Stomach (tissue), 4 donors: Measurements from ENCODE around the gene PALLD.

Experiments
- CTCF ChIP-seq, 7 experiments: fragments of 450-650 bp in 4 of 7; fragments of 200-600 bp in 3 of 7; sonication (generic) in 3 of 7; IDR thresholded peaks; one replicate each; pipeline ENCODE4 v1.5.1; 2016 to 2019; ENCODE audit warnings: antibody characterized with exemption in 7 of 7, control low read depth in 2 of 7, mild to moderate bottlenecking in 1 of 7
- EP300 ChIP-seq: sonication (generic); formaldehyde crosslinking; IDR thresholded peaks from one replicate; pipeline ENCODE4 v1.6.1; 2017; ENCODE audit warnings: antibody characterized with exemption
- POLR2A ChIP-seq, 4 donors: fragments of 450-650 bp; IDR thresholded peaks; one replicate each; pipeline ENCODE4 v1.6.1; 2016; ENCODE audit warnings: antibody characterized with exemption in 4 of 4, control low read depth in 2 of 4, mild to moderate bottlenecking in 1 of 4, moderate library complexity in 1 of 4
- POLR2AphosphoS5 ChIP-seq, 3 donors: sonication (generic); formaldehyde crosslinking; IDR thresholded peaks; one replicate each; pipeline ENCODE4 v1.6.1; 2016; ENCODE audit warnings: antibody characterized with exemption in 3 of 3

DNA sequence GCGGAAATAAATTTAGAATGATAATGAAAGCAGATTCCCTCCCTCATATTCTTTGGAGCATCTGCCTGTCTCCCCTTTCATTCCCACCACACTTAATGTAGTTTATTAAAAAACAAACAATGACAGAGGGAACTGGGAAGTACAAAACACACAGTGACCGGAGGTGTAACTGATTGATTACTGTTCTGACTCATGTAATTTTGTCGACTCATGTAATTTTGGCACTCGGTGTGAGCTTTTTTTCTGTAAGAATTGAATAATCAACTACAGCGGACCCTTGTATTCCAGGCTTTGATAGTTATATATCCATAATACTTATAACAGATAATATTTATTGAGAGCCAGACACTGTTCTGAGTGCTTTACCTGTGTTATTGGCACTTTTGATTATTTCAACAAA is 110.4 kb downstream of the PALLD start:
- TF ChIP-seq EP300 (no peak), CTCF (IDR thresholded peaks at IDR 0.05) (no peak), POLR2A (IDR thresholded peaks at IDR 0.05) (no peak), POLR2AphosphoS5 (IDR thresholded peaks at IDR 0.05) (no peak)
